HepG2 (cell line): Measurements from ENCODE around the gene RNU1-2. TPM values are rescaled to one million over a fixed set of nuclear protein-coding genes. Genes with fewer than 3 reads are reported as not detected.

Source experiments
- ATAC-seq: fragments of 200-7000 bp; cut with Tn5 transposase; 3 replicates; pipeline ENCODE4 v1.9.1; 2020; ENCODE audit warnings: mild to moderate bottlenecking, moderate library complexity
- BruUV-seq: library from RNA; stranded (reverse); fragments of 400-500 nt; replicated peaks from 2 replicates; lab custom pipeline; 2021; lab: Mats Ljungman, UMichigan
- CTCF ChIA-PET: fragments of 300-600 bp; formaldehyde crosslinking; extraction: SDS; loops from one replicate; lab custom pipeline; 2021; ENCODE audit warnings: low total read pairs, inconsistent platforms, low intra/inter-chr PET ratio; lab: Yijun Ruan, JAX
- POLR2A ChIA-PET: fragments of 350-600 bp; sonication (Branson Sonifier 250); formaldehyde crosslinking; loops from one replicate; lab custom pipeline; 2020; ENCODE audit warnings: antibody characterized with exemption, inconsistent platforms; lab: Yijun Ruan, JAX
- DNase-seq: peaks from one replicate; pipeline ENCODE4 v3.0.0-alpha.2; 2015; ENCODE audit warnings: low spot score
- FAIRE-seq: peaks from 3 replicates; lab custom pipeline; 2011; peaks lifted over from hg19 to GRCh38; lab: Jason Lieb, UNC
- H2AFZ ChIP-seq: one replicate; pipeline ENCODE4 v1.6.1; 2011; ENCODE audit warnings: low read length, inconsistent platforms
- H3K27ac ChIP-seq: fragments of 300-600 bp; 3 replicates; pipeline ENCODE4 v1.8.0; 2011; ENCODE audit warnings: mixed run types, mild to moderate bottlenecking, mixed read lengths, low read length, inconsistent platforms; ENCODE audit not compliant: insufficient read depth; ENCODE audit errors: extremely low read length
- H3K27me3 ChIP-seq, 2 experiments: fragments of 200-600 bp in 1 of 2; 2 replicates in 1 of 2; 3 replicates in 1 of 2; pipeline versions ENCODE4 v1.6.0 to v1.8.0; 2011; ENCODE audit warnings: low read length in 2 of 2, mild to moderate bottlenecking in 2 of 2, moderate library complexity in 2 of 2, inconsistent platforms in 1 of 2; ENCODE audit not compliant: insufficient read depth in 2 of 2, control insufficient read depth in 1 of 2
- H3K36me3 ChIP-seq, 2 experiments: fragments of 200-600 bp in 1 of 2; replicated peaks in 1 of 2; 2 replicates in 1 of 2; 3 replicates in 1 of 2; pipeline versions ENCODE4 v1.5.1 to v1.8.0; 2011; ENCODE audit warnings: low read length in 2 of 2, inconsistent platforms in 1 of 2; ENCODE audit not compliant: insufficient read depth in 2 of 2, control insufficient read depth in 1 of 2
- H3K4me1 ChIP-seq: 2 replicates; pipeline ENCODE4 v1.5.1; 2012; ENCODE audit warnings: low read length, inconsistent platforms; ENCODE audit not compliant: insufficient read depth
- H3K4me2 ChIP-seq: 2 replicates; pipeline ENCODE4 v1.6.0; 2011; ENCODE audit warnings: low read depth, low read length, inconsistent platforms
- H3K4me3 ChIP-seq, 3 experiments: fragments of 200-600 bp in 1 of 3; sonication (generic), shearing (Covaris generic) in 1 of 3; replicated peaks in 1 of 3; 2 replicates each; pipeline ENCODE4 v1.5.1; 2011 to 2016; ENCODE audit warnings: low read length in 3 of 3, inconsistent platforms in 2 of 3, low read depth in 2 of 3, mild to moderate bottlenecking in 2 of 3, control low read depth in 1 of 3, mixed read lengths in 1 of 3; ENCODE audit not compliant: insufficient read depth in 1 of 3
- H3K79me2 ChIP-seq: one replicate; pipeline ENCODE4 v1.6.1; 2011; ENCODE audit warnings: low read length, inconsistent platforms; ENCODE audit not compliant: insufficient read depth
- H3K9ac ChIP-seq: 2 replicates; pipeline ENCODE4 v1.6.0; 2011; ENCODE audit warnings: mild to moderate bottlenecking, low read depth, low read length, inconsistent platforms; ENCODE audit not compliant: insufficient read depth
- H3K9me3 ChIP-seq: 2 replicates; pipeline ENCODE4 v1.5.1; 2012; ENCODE audit warnings: mild to moderate bottlenecking, low read length
- H4K20me1 ChIP-seq: 2 replicates; pipeline ENCODE4 v1.6.0; 2011; ENCODE audit warnings: inconsistent platforms, mild to moderate bottlenecking, low read length, moderate library complexity; ENCODE audit not compliant: insufficient read depth
- CBX2 ChIP-seq, 2 experiments: fragments of 200-600 bp in 1 of 2; sonication (generic); formaldehyde crosslinking in 1 of 2; IDR thresholded peaks; 2 replicates each; pipeline versions ENCODE4 v1.7.0 to v1.8.1; 2018 to 2022; ENCODE audit warnings: low read depth in 2 of 2, low read length in 1 of 2, mild to moderate bottlenecking in 1 of 2, missing genetic modification reagents in 1 of 2
- CENPT ChIP-seq: sonication (generic); formaldehyde crosslinking; IDR thresholded peaks from 2 replicates; pipeline ENCODE4 v1.8.0; 2022; ENCODE audit warnings: low read depth, mild to moderate bottlenecking, moderate library complexity, missing genetic modification reagents
- GPBP1L1 ChIP-seq: sonication (generic); formaldehyde crosslinking; IDR thresholded peaks from 2 replicates; pipeline ENCODE4 v1.5.0; 2020; ENCODE audit warnings: mild to moderate bottlenecking, missing genetic modification reagents
- HNRNPK ChIP-seq: fragments of 200-400 bp; formaldehyde crosslinking; IDR thresholded peaks from 2 replicates; pipeline ENCODE4 v1.6.1; 2018; ENCODE audit warnings: low read length, low read depth, moderate library complexity, mild to moderate bottlenecking; ENCODE audit not compliant: poor library complexity, severe bottlenecking
- KLF16 ChIP-seq, 2 experiments: sonication (generic) in 1 of 2; formaldehyde crosslinking in 1 of 2; IDR thresholded peaks; 2 replicates each; pipeline versions ENCODE4 v1.6.1 to v1.8.0; 2016 to 2023; ENCODE audit warnings: missing genetic modification reagents in 2 of 2, missing compliant biosample characterization in 1 of 2
- SATB2 ChIP-seq: sonication (generic); formaldehyde crosslinking; IDR thresholded peaks from 2 replicates; pipeline ENCODE4 v1.5.0; 2020; ENCODE audit warnings: missing genetic modification reagents
- SRF ChIP-seq: IDR thresholded peaks from 2 replicates; pipeline ENCODE4 v1.6.1; 2011; ENCODE audit warnings: mild to moderate bottlenecking, low read depth, low read length, moderate library complexity
- ZBTB42 ChIP-seq: sonication (generic); formaldehyde crosslinking; IDR thresholded peaks from 2 replicates; pipeline ENCODE4 v1.5.0; 2020; ENCODE audit warnings: mild to moderate bottlenecking, missing genetic modification reagents
- ZGPAT ChIP-seq: IDR thresholded peaks from 2 replicates; pipeline ENCODE4 v1.6.1; 2016; ENCODE audit warnings: mild to moderate bottlenecking
- ZNF232 ChIP-seq: sonication (generic); formaldehyde crosslinking; IDR thresholded peaks from 2 replicates; pipeline ENCODE4 v1.4.0; 2020; ENCODE audit warnings: missing genetic modification reagents, borderline replicate concordance
- ZNF331 ChIP-seq: sonication (generic); formaldehyde crosslinking; IDR thresholded peaks from 2 replicates; pipeline ENCODE4 v1.4.0; 2020; ENCODE audit warnings: missing genetic modification reagents
- ZNF782 ChIP-seq: sonication (generic); formaldehyde crosslinking; IDR thresholded peaks from 2 replicates; pipeline ENCODE4 v1.4.0; 2020; ENCODE audit warnings: missing genetic modification reagents, mild to moderate bottlenecking, borderline replicate concordance
- ZXDC ChIP-seq: sonication (generic); formaldehyde crosslinking; IDR thresholded peaks from 2 replicates; pipeline ENCODE4 v1.5.0; 2020; ENCODE audit warnings: mild to moderate bottlenecking, missing genetic modification reagents
- whole genome bisulfite sequencing: methylation state at CpG from one replicate; pipeline ENCODE4 v1.1.6; 2017; ENCODE audit warnings: low lambda C conversion rate; 5-methylcytosine and 5-hydroxymethylcytosine counted together
- in situ Hi-C: cut with HindIII; loops from 2 replicates; pipeline ENCODE4 v1.10.0; 2017; ENCODE audit warnings: low pct_unique_long_range_greater_than_20kb; ENCODE audit not compliant: extremely low pct_ligation_motif_present
- intact Hi-C: fragments of 100-400 bp; cut with micrococcal nuclease; formaldehyde crosslinking; loops from one replicate; pipeline ENCODE4 v1.10.0; 2022; ENCODE audit not compliant: unreplicated experiment
- polyA plus RNA-seq, 8 experiments: library from polyadenylated mRNA; depleted of rRNA in 3 of 8; stranded (reverse) in 7 of 8; unstranded in 1 of 8; fragments of >200 nt; fragmentation: Illumina TruSeq in 4 of 8; extraction: Trizol in 4 of 8; gene quantifications; 2 replicates each; pipeline versions ENCODE4 v1.2.1 to v1.2.3, GENCODE V29; 2011 to 2016; ENCODE audit warnings: low read depth in 4 of 8, missing spikeins in 1 of 8, mixed read lengths in 1 of 8; ENCODE audit not compliant: insufficient read depth in 1 of 8
- total RNA-seq, 5 experiments: library from RNA; depleted of rRNA; stranded (reverse); fragments of >200 nt; fragmentation: Illumina TruSeq; extraction: Trizol; gene quantifications; 2 replicates each; pipeline ENCODE4 v1.2.3, GENCODE V29; 2016; ENCODE audit warnings: low read depth in 1 of 5
- TF ChIP-seq, protein P1 (sequence below): sonication (generic); formaldehyde crosslinking; IDR thresholded peaks from 2 replicates; pipeline ENCODE4 v1.5.0; 2020; ENCODE audit warnings: missing genetic modification reagents, mild to moderate bottlenecking, borderline replicate concordance
- TF ChIP-seq, protein P2 (sequence below): sonication (generic); formaldehyde crosslinking; IDR thresholded peaks from 2 replicates; pipeline ENCODE4 v1.4.0; 2020; ENCODE audit warnings: missing genetic modification reagents, borderline replicate concordance
- TF ChIP-seq, protein P3 (sequence below): IDR thresholded peaks from 2 replicates; pipeline ENCODE4 v1.6.1; 2016

Gene RNU1-2
- total and polyA plus RNA-seq, 2 of the 13 experiments (the other 11 are each of a cell fraction or from before 2014, with no cell fraction given), result under 0.01 to 11,018 TPM

DNA sequence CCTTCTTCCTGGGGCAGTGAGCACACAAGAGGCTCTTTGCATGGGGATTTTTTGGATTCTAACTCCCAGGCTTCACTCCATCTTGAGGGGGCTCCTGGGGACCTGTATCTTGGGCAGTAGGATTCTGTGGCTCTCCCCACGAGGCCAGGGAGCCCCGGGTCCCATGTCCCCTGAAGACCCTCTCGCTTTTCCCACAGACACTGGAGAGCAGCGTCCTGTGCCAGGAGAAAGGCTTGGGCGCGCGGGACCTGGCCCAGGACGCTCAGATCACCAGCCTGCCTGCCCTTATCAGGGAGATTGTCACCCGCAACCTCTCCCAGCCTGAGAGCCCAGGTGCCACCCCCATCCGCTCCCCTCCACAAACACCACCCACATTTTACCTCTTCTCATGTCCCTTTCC is 26.7 kb downstream of the RNU1-2 start:
- DNase-seq, result no peak
- no peak overlapping the region for H3K27ac ChIP-seq
- BruUV-seq, result no TSS peak
- ChIA-PET CTCF (no interaction called here), POLR2A (no interaction called here)
- no peak for FAIRE-seq
- H3K4me3 ChIP-seq, result no peak overlapping the region
- in situ Hi-C loops, result no loop called here
- no peak overlapping the region for H3K9ac ChIP-seq
- H3K79me2 ChIP-seq, result no peaks in the 10 kb centered on the region
- intact Hi-C loops, result no loop called here
- WGBS, result 71% methylated on average over 4 of the region's 10 CpGs
- no peaks in the 10 kb centered on the region for H4K20me1 ChIP-seq
- H3K4me1 ChIP-seq, result peaks cover 8% of the 10 kb centered on the region; the same call in 1 of the 2 replicates
- no peaks in the 10 kb centered on the region for H3K9me3 ChIP-seq
- no peak overlapping the region for H2AFZ ChIP-seq
- no peaks in the 10 kb centered on the region for H3K36me3 ChIP-seq
- H3K4me2 ChIP-seq, result no peak overlapping the region
- no peak for ATAC-seq
- no peaks in the 10 kb centered on the region; a peak in 2 of 5 replicates for H3K27me3 ChIP-seq
- TF ChIP-seq, protein P1, sequence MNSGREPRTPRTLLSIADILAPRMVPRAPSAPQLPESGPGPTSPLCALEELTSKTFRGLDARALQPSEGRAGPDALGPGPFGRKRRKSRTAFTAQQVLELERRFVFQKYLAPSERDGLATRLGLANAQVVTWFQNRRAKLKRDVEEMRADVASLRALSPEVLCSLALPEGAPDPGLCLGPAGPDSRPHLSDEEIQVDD (CRISPR knock-in tag), result no peak
- no peak for TF ChIP-seq SATB2 (CRISPR knock-in tag)
- TF ChIP-seq ZNF232 (CRISPR knock-in tag), result no peak
- no peak for TF ChIP-seq CENPT
- TF ChIP-seq SRF, result no peak
- TF ChIP-seq, protein P2, sequence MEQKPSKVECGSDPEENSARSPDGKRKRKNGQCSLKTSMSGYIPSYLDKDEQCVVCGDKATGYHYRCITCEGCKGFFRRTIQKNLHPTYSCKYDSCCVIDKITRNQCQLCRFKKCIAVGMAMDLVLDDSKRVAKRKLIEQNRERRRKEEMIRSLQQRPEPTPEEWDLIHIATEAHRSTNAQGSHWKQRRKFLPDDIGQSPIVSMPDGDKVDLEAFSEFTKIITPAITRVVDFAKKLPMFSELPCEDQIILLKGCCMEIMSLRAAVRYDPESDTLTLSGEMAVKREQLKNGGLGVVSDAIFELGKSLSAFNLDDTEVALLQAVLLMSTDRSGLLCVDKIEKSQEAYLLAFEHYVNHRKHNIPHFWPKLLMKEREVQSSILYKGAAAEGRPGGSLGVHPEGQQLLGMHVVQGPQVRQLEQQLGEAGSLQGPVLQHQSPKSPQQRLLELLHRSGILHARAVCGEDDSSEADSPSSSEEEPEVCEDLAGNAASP (CRISPR knock-in tag), result no peak
- TF ChIP-seq ZBTB42 (CRISPR knock-in tag), result no peak
- TF ChIP-seq CBX2 (IDR thresholded peaks at IDR 0.05; ENCODE audit: low read depth, low read length), result no peak
- TF ChIP-seq CBX2 (CRISPR knock-in tag; IDR thresholded peaks at IDR 0.05; ENCODE audit: low read depth), result no peak
- TF ChIP-seq GPBP1L1 (CRISPR knock-in tag), result no peak
- TF ChIP-seq HNRNPK, result no peak
- no peak for TF ChIP-seq KLF16 (CRISPR knock-in tag; IDR thresholded peaks at IDR 0.05)
- no peak for TF ChIP-seq ZNF782 (CRISPR knock-in tag)
- TF ChIP-seq ZNF331 (CRISPR knock-in tag), result no peak
- TF ChIP-seq ZXDC (CRISPR knock-in tag), result no peak
- TF ChIP-seq, protein P3, sequence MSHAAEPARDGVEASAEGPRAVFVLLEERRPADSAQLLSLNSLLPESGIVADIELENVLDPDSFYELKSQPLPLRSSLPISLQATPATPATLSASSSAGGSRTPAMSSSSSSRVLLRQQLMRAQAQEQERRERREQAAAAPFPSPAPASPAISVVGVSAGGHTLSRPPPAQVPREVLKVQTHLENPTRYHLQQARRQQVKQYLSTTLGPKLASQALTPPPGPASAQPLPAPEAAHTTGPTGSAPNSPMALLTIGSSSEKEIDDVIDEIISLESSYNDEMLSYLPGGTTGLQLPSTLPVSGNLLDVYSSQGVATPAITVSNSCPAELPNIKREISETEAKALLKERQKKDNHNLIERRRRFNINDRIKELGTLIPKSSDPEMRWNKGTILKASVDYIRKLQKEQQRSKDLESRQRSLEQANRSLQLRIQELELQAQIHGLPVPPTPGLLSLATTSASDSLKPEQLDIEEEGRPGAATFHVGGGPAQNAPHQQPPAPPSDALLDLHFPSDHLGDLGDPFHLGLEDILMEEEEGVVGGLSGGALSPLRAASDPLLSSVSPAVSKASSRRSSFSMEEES (CRISPR knock-in tag), result no peak
- TF ChIP-seq ZGPAT (CRISPR knock-in tag), result no peak
